ENCODE results near the gene COX14. TPM values are rescaled to one million over a fixed set of nuclear protein-coding genes. Genes with fewer than 3 reads are reported as not detected.

The COX14 gene
- total RNA-seq, 1 experiment from 2014 or later = 31.9 TPM

GRCh38 chr12:50106907-50107306 is 5.1 kb upstream of the COX14 start:
- Histone ChIP-seq H3K14ac (ENCODE audit: insufficient read depth, low read length) (no peak overlapping the region), H2BK5ac (ENCODE audit: insufficient read length, low read length) (no peak overlapping the region), H3K4me2 (ENCODE audit: insufficient read depth, insufficient read length, low read length) (no peak overlapping the region), H3K79me2 (ENCODE audit: insufficient read depth, low read length) (no peaks in the 10 kb centered on the region), H3K23ac (ENCODE audit: insufficient read length, low read depth, low read length) (no peak overlapping the region), H3K27me3 (ENCODE audit: insufficient read depth, low read length) (no peaks in the 10 kb centered on the region), H3K18ac (ENCODE audit: insufficient read length, low read depth, low read length) (no peak overlapping the region), H3K9me3 (ENCODE audit: control insufficient read depth, low read depth, low read length) (no peaks in the 10 kb centered on the region), H3T11ph (ENCODE audit: low read length) (no peak overlapping the region), H4K5ac (ENCODE audit: insufficient read length, low read depth, low read length) (no peak overlapping the region), H2BK15ac (ENCODE audit: low read depth, low read length) (no peak overlapping the region), H3K4me1 (ENCODE audit: insufficient read depth, low read length) (peaks cover 10% of the 10 kb centered on the region; the same call in 1 of the 2 replicates), H3K4ac (ENCODE audit: low read depth, low read length) (no peak overlapping the region), H2BK12ac (ENCODE audit: insufficient read length, low read depth, low read length) (no peak overlapping the region), H3K27ac (ENCODE audit: insufficient read length, low read depth, low read length) (no peak overlapping the region), H4K8ac (replicated peaks; ENCODE audit: insufficient read length, low read depth, low read length) (no peak overlapping the region), H4K20me1 (ENCODE audit: control insufficient read depth, insufficient read depth, insufficient read length) (no peaks in the 10 kb centered on the region), H3K79me1 (ENCODE audit: insufficient read depth, low read depth, low read length, poor library complexity, severe bottlenecking) (no peaks in the 10 kb centered on the region), H4K91ac (ENCODE audit: insufficient read length, low read depth, low read length) (no peak overlapping the region), H2BK120ac (ENCODE audit: low read depth, low read length, poor library complexity, severe bottlenecking) (no peak overlapping the region), H3K56ac (ENCODE audit: insufficient read length, low read depth, low read length) (no peak overlapping the region), H2BK20ac (ENCODE audit: low read depth, low read length, poor library complexity, severe bottlenecking) (no peak overlapping the region), H3K23me2 (ENCODE audit: insufficient read length, low read depth, low read length, poor library complexity, severe bottlenecking) (no peaks in the 10 kb centered on the region), H2AK5ac (ENCODE audit: insufficient read length, low read length) (no peak overlapping the region), H3K9ac (ENCODE audit: extremely low read depth, insufficient read length, low read length) (no peak overlapping the region), H2AFZ (ENCODE audit: low read length) (no peak overlapping the region)
- no peak for DNase-seq
- Mint-ChIP-seq H3K27ac (no peak overlapping the region), H3K27me3 (ENCODE audit: low read depth) (peaks cover 4% of the 10 kb centered on the region), H3K4me1 (peaks cover 33 to 44% of the 10 kb centered on the region in 2 experiments), H3K36me3 (ENCODE audit: insufficient read depth in 1 of 3, low read depth in 3 of 3) (peaks cover 0 to 7% (median 4%) of the 10 kb centered on the region in 3 experiments; a peak in 4 of 7 replicates), H3K9me3 (no peaks in the 10 kb centered on the region), H3K4me3 (no peak overlapping the region)
- no peak for TF ChIP-seq CTCF (conservative IDR thresholded peaks at IDR 0.05)
- WGBS (ENCODE audit: extremely low coverage, insufficient read length, low lambda C conversion rate) = no CpG with 5 or more reads among the region's 3 CpGs

All from H9 (cell line).